GM18511 (cell line): ENCODE results near the gene KRTAP1-5.
"Not testable (repeated sequence)": the region's sequence is repeated elsewhere in the genome, so short reads cannot be mapped to it uniquely, and the experiment has no call there.

Source experiments
- ATAC-seq: cut with Tn5 transposase; IDR thresholded peaks from one replicate; pipeline ENCODE4 v1.9.1; 2021; ENCODE audit warnings: mild to moderate bottlenecking, moderate library complexity; ENCODE audit not compliant: unreplicated experiment

KRTAP1-5 gene, protein sequence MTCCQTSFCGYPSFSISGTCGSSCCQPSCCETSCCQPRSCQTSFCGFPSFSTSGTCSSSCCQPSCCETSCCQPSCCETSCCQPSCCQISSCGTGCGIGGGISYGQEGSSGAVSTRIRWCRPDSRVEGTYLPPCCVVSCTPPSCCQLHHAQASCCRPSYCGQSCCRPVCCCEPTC

GRCh38 chr17:41026715-41027471 is at the start of gene KRTAP1-5:
TSS of gene KRTAP1-5 (minus strand) at chr17:41027208. CDS start at chr17:41027155, 53 bp downstream.
- no peak for ATAC-seq

DNA sequence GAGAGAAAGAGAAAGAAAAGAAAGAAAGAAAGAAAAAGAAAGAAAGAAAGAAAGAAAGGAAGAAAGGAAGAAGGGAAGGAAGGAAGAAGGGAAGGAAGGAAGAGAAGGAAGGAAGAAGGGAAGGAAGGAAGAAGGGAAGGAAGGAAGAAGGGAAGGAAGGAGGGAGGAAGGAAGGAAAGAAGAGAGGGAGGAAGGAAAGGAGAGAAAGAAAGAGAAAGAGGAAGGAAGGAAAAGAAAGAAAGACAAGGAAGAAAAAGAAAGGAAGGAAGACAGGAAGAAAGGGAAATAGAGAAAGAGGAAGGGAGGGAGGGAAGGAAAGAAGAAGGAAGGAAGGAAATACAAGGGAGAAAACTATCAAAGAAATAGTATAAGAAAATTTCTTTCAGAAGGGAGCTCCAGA is 49.8 kb upstream of the KRTAP1-5 start:
- ATAC-seq, result no peak

DNA sequence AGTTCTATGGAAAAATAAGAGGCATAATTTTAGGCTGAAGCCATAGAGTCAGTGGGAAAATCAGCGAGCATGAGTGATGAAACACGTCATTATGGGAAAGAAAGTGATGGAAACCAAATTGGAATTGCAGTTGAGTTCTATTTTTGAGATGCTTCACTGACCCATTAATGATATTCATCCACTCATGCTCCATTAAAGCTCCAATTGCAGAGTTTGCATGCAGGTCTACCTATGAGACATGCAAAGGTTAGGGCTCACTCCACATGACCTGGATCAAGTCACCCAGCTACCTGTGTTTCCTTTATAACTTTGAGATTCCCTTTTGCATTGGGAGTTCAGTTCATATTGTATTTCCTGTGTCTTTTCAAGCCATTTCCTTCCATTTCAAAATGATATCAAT is 46.7 kb upstream of the KRTAP1-5 start:
- ATAC-seq, result no peak

DNA sequence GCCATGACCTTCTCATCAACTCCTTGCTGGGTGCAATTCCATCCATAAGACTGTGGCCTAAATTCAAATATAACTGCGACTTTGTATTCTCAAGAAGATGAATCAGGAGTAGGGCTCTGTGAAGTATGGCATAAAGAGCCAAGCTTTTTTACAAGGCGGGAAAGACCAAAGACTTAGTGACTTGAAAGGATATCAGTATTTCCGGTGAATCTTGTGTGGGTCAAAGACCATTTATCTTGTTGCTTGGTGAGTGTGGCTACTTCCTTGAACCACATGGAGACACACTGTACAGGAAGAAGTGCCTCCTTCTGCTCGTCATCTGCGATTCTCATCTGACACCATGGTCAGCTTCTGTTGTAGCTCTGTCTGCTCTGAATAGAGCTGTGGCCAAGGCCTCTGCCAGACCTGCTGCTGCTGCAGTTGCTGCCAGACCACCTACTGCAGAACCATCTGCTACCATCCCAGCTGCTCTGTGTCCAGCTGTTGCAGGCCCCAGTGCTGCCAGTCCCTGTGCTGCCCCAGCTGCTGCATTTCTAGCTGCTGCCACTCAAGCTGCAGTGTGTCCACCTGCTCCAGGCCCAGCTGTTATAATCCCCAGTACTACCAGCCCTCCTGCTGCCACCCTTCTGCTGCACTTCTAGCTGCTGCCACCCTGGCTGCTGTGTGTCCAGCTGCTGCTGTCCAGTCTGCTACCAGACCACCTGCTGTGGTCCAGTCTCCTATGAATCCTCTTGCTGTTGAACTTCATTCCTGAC is 44.8 kb upstream of the KRTAP1-5 start:
- ATAC-seq, result no peak

DNA sequence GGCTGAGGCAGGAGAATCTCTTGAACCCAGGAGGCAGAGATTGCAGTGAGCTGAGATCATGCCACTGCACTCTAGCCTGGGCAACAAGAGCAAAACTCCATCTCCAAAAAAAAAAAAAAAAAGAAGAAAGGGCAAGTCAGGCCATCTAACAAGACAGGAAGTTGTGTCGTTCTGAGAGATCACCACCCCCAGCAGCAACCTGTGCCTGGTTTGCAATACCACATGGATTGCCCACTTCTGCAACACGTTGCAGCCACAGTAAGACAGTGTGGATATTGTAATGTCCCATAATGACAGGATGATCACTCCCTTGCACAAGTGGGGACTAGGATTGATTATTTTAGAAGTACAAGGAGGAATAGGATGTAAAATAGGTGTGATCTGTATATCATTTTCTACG is 42.0 kb upstream of the KRTAP1-5 start:
- no peak for ATAC-seq

DNA sequence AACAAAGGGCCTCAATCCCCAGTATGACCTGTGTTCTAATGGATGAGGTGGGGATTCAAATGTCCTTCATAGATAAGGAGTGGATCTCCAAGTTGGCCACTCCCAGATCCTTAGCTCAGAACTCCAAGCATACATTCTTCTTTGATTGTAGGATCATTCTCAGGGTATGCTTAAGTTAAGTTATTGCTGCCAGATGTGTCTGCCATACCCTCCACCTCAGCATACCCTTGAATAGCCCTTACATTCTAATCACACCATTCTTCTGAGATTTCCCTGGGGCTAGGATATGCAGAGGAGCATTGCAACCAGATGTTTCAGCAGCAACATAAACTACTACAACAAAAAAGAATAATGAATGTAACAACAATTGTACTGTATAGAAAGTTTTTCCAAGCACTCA is 40.3 kb upstream of the KRTAP1-5 start:
- ATAC-seq, result no peak

GRCh38 chr17:41065829-41066624 is 39.0 kb upstream of the KRTAP1-5 start, which contains the start of gene KRTAP2-4:
TSS of gene KRTAP2-4 (minus strand) at chr17:41065879. CDS start at chr17:41065845, 34 bp downstream.
- no peak for ATAC-seq

DNA sequence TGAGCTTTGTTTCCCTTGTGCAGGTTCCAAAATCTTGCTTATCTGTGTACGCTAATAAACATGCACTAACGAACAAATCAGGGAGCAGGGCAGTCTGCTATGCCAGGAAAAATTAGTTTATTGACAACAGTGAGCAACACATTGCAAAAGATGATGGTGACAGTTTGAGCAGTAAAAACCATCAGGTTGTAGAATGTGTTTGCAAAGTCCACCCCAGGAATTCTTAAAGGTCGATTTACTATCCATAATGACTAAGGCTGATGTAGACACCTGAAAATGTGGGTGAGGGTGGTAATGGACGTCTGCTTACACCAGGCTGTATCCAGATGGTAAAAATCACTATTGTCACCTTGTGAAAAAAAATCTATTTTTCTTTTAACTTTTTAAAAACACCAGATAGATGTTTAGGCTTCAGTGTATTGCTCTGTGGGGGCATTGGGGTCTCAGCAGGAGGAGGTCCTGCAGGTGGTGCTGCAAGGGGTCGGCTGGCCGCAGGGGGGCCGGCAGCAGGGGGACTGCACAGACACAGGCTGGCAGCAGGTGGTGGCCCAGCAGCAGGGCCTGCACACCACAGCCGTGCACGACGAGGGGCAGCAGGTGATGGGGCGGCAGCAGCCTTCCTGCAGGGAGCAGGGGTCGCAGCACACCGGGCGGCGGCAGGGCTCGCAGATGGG is 38.1 kb upstream of the KRTAP1-5 start:
- not testable (repeated sequence) for ATAC-seq

- no peak for ATAC-seq
Measured at GRCh38 chr17:41064301-41064700, 37.3 kb upstream of the KRTAP1-5 start.

- ATAC-seq, result no peak
Measured at GRCh38 chr17:41063449-41063848, 36.4 kb upstream of the KRTAP1-5 start.

DNA sequence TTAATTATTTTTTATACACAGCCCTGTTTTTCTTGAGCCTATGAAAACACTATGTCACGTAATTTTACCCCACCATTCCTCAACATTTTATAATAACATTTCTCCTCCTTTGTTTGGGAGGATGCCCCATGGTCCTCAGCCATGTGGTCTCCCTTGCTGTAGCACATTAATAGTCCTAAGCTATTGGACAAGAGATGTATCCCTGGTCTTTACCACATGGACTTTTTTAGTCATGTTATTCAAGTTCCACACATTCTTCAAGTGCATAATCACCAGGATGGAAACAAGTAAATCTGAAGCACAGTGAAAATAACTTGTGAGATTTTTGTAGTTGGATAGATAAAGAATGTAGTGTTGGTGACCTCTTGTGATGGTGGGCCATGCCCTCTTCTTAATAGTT is 35.0 kb upstream of the KRTAP1-5 start:
- ATAC-seq, result no peak

DNA sequence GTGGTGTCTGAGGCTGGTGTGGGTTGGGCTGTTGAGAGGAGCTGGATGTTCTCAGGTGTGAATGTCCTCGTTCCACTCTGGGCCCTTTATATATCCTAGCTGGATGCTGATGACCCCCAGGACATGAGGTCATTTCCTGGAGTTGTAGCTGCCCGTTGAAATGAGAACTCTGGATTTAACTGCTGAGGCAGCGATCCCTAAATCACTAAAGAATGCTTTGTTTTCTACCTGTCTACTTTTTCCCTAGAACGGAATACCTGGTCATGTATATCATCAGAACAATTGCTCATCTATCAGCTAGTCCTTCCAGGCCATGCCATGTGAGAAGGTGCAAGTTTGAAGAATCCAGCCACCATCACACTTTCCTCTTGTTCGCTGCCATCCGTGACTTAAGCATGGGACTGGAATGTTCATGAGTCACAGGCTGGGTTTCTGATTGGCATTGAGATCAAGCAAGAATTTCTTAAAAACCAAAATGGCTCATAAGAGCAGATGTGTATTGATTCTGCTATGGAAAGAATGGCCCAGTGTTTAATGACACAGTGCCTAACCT is 33.1 kb upstream of the KRTAP1-5 start, which contains the start of gene KRTAP2-3:
Gene KRTAP2-3 (minus strand): TSS at position 63 of the 553 bp plus-strand sequence. CDS start 64 bp downstream, outside the sequence.
- ATAC-seq, result no peak

- not testable (repeated sequence) for ATAC-seq
Measured at GRCh38 chr17:41059276-41060051, 32.5 kb upstream of the KRTAP1-5 start.

DNA sequence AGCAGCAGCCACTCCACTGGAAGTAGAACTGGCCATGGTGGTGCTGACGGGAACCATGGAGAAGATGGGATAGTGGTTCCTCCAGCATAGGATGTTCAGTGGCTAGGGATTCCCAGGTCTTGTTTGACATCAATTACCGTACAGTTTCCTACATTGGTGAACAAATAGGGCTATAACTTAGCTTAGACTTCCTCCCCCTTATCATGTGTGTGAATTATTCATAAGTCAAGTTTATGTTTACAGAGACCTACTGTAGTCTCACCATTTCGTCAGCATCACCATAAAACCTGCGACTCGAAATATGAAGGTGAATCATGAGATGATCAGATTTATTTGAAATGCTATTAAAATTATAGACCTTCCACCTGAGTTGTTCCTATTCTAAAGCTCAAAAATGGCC is 31.7 kb upstream of the KRTAP1-5 start:
- no peak for ATAC-seq

DNA sequence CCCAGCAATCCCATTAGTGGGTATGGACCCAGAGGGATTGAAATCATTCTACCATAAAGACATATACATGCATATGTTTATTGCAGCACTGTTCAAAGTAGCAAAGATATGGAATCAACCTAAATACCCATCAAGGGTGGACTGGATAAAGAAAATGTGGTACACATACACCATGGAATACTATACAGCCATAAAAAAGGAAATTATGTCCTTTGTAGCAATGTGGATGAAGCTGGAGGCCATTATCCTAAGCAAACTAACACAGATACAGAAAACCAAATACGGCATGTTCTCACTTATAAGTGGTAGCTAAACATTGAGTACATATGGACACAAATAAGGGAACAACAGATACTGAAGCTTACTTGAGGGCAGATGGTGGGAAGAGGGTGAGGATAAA is 30.5 kb upstream of the KRTAP1-5 start:
- ATAC-seq, result no peak

- not testable (repeated sequence) for ATAC-seq
Measured at GRCh38 chr17:41055130-41055529, 28.1 kb upstream of the KRTAP1-5 start, which contains the start of gene KRTAP2-2. TSS of gene KRTAP2-2 (minus strand) at chr17:41055230. CDS start at chr17:41055211, 19 bp downstream.

- ATAC-seq, result not testable (repeated sequence)
Measured at GRCh38 chr17:41054556-41054955, 27.5 kb upstream of the KRTAP1-5 start.

GRCh38 chr17:41054025-41054424 is 27.0 kb upstream of the KRTAP1-5 start:
- ATAC-seq, result no peak

DNA sequence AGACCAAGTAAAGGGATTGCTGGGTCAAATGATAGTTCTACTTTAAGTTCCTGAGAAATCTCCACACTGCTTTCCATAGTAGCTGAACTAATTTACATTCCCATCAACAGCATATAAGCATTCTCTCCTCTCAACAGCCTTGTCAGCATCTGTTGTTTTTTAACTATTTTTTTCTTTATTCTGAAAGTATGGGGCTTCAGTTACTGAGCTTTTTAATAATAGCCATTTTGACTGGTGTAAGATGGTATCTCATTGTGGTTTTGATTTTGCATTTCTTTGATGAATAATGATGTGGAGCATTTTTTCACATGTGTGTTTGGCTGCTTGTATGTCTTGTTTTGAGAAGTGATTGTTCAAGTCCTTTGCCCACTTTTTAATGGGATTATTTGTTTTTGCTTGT is 25.6 kb upstream of the KRTAP1-5 start:
- no peak for ATAC-seq
